Fibroblast of lung (primary cell): Measurements from ENCODE around the gene GTF3C1.

Experiments used
- CTCF ChIP-seq, 2 donors: IDR thresholded peaks in 1 of 2; conservative IDR thresholded peaks in 1 of 2; 1 replicate in 1 of 2; 2 replicates in 1 of 2; pipeline ENCODE4 v1.5.1; 2011 to 2012; ENCODE audit warnings: low read length in 2 of 2, control low read depth in 1 of 2, inconsistent platforms in 1 of 2, low read depth in 1 of 2, mild to moderate bottlenecking in 1 of 2
- EZH2 ChIP-seq: IDR thresholded peaks from 2 replicates; pipeline ENCODE4 v1.5.1; 2012; ENCODE audit warnings: low read length, control low read depth, mild to moderate bottlenecking; ENCODE audit errors: missing control alignments

- no peak for TF ChIP-seq CTCF (conservative IDR thresholded peaks at IDR 0.05 in 1 of 2, IDR thresholded peaks at IDR 0.05 in 1 of 2; ENCODE audit: low read depth in 1 of 2, low read length in 2 of 2)
- TF ChIP-seq EZH2, result no peak
These were observed 23.5 kb downstream of the GTF3C1 start for GRCh38 chr16:27526180-27526579.
